Measurements from ENCODE around the gene PDIA6. TPM values are rescaled to one million over a fixed set of nuclear protein-coding genes. Genes with fewer than 3 reads are reported as not detected.

The PDIA6 gene
- total and polyA plus RNA-seq, 9 of the 15 experiments (the other 6 are each of a cell fraction or from before 2014, with no cell fraction given), result 166 to 268 (median 229) TPM

DNA sequence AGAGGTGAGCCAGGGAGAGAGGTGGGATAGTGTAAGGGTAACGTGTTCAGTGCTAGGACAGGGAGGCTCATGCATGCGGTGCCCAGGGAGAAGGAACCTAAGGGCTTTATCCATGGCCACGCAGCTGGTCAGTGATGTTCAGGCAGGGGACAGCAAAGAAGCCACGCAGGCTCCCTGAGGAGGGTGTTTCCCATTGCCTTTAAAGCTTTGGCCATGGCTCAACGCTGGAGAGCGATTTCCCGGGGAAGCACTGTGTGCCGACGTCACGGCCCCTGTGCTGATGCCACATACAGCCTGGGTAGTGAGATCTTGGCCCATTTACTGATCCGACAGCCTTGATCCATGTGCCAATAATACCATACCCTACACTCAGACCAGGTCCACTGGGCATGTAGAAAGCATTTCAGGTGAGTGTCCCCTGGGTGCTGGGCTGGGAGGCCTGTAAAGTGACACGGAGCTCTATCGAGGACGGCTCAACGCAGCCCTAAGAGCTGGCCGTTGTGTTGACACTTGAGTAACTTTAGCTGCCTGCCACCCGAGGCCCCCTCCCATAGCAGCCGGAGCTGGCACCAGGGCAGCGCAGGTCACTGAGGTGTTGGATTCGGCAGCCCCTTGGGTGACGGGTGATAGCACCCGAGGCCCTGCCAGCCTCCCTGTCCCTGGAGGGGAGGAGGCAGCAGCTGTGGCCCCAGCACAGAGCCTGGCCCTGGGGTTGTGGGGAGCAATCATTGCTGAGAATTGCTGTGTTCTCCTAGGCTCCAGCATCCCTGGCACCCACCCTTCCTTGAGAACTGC lies 41.4 kb downstream of the PDIA6 start (continued):
- TF ChIP-seq ARID3A (IDR thresholded peaks at IDR 0.05; ENCODE audit: borderline replicate concordance, low read depth, low read length) (no peak), MEF2A (IDR thresholded peaks at IDR 0.05; ENCODE audit: control insufficient read depth, low read depth, low read length) (no peak), IFI16 (CRISPR knock-in tag; IDR thresholded peaks at IDR 0.05) (no peak), CBX2 (IDR thresholded peaks at IDR 0.05; ENCODE audit: insufficient read depth, low read length, poor library complexity, severe bottlenecking) (no peak), HEY1 (CRISPR knock-in tag; IDR thresholded peaks at IDR 0.05; ENCODE audit: borderline replicate concordance) (no peak), E2F8 (IDR thresholded peaks at IDR 0.05; ENCODE audit: low read depth, partially characterized antibody) (no peak), ZNF764 (CRISPR knock-in tag; IDR thresholded peaks at IDR 0.05; ENCODE audit: low read depth) (no peak), TRIM24 (IDR thresholded peaks at IDR 0.05) (no peak)
- TF ChIP-seq, protein P1, sequence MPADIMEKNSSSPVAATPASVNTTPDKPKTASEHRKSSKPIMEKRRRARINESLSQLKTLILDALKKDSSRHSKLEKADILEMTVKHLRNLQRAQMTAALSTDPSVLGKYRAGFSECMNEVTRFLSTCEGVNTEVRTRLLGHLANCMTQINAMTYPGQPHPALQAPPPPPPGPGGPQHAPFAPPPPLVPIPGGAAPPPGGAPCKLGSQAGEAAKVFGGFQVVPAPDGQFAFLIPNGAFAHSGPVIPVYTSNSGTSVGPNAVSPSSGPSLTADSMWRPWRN (IDR thresholded peaks at IDR 0.05; ENCODE audit: low read depth), result no peak

Data from K562 (cell line).